HG03432 (cell line): ENCODE data around the gene PALLD.

Source experiments
- ATAC-seq: cut with Tn5 transposase; IDR thresholded peaks from one replicate; pipeline ENCODE4 v1.9.1; 2021; ENCODE audit warnings: mild to moderate bottlenecking, moderate library complexity; ENCODE audit not compliant: unreplicated experiment

Gene PALLD

GRCh38 chr4:168522829-168523489 lies 26.1 kb downstream of the PALLD start:
- no peak for ATAC-seq

- ATAC-seq, result peak; percentile 53
Measured at GRCh38 chr4:168524006-168524405, 27.2 kb downstream of the PALLD start.

- ATAC-seq, result no peak
Measured at GRCh38 chr4:168524897-168525296, 28.0 kb downstream of the PALLD start.

GRCh38 chr4:168527560-168527959 lies 30.7 kb downstream of the PALLD start:
- ATAC-seq, result no peak

- no peak for ATAC-seq
Measured at GRCh38 chr4:168528131-168528949, 31.5 kb downstream of the PALLD start.

- no peak for ATAC-seq
Measured at GRCh38 chr4:168529257-168529656, 32.4 kb downstream of the PALLD start.

GRCh38 chr4:168531305-168531704 lies 34.5 kb downstream of the PALLD start:
- ATAC-seq, result no peak

GRCh38 chr4:168534535-168534934 lies 37.7 kb downstream of the PALLD start:
- no peak for ATAC-seq

GRCh38 chr4:168535689-168536088 lies 38.8 kb downstream of the PALLD start:
- ATAC-seq, result no peak

GRCh38 chr4:168536448-168536847 lies 39.6 kb downstream of the PALLD start:
- ATAC-seq, result no peak

- no peak for ATAC-seq
Measured at GRCh38 chr4:168537086-168537485, 40.2 kb downstream of the PALLD start.

- no peak for ATAC-seq
Measured at GRCh38 chr4:168537571-168537970, 40.7 kb downstream of the PALLD start.

GRCh38 chr4:168538632-168539031 lies 41.8 kb downstream of the PALLD start:
- ATAC-seq, result no peak

- no peak for ATAC-seq
Measured at GRCh38 chr4:168540086-168540485, 43.2 kb downstream of the PALLD start.

- ATAC-seq, result no peak
Measured at GRCh38 chr4:168540503-168541265, 43.8 kb downstream of the PALLD start.

- ATAC-seq, result no peak
Measured at GRCh38 chr4:168541266-168541953, 44.6 kb downstream of the PALLD start.

- ATAC-seq, result no peak
Measured at GRCh38 chr4:168549143-168549542, 52.3 kb downstream of the PALLD start.

GRCh38 chr4:168550064-168550766 lies 53.4 kb downstream of the PALLD start:
- no peak for ATAC-seq

- no peak for ATAC-seq
Measured at GRCh38 chr4:168551211-168551610, 54.4 kb downstream of the PALLD start.

- ATAC-seq, result no peak
Measured at GRCh38 chr4:168551945-168552695, 55.3 kb downstream of the PALLD start.
